Lower lobe of right lung (tissue), 2 donors: Measurements from ENCODE around the gene C20orf204. TPM values are rescaled to one million over a fixed set of nuclear protein-coding genes. Genes with fewer than 3 reads are reported as not detected.

ENCODE experiments used
- ATAC-seq, 2 donors: fragments of 200-7000 bp; cut with Tn5 transposase; one replicate each; pipeline ENCODE4 v1.9.1; 2020 to 2022; ENCODE audit warnings: mild to moderate bottlenecking in 2 of 2, moderate library complexity in 2 of 2
- DNase-seq: peaks from one replicate; pipeline ENCODE4 v3.0.0-alpha.2; 2020
- H3K27ac ChIP-seq: fragments of 200-600 bp; one replicate; pipeline ENCODE4 v1.8.0; 2022
- H3K27me3 ChIP-seq: fragments of 200-600 bp; one replicate; pipeline ENCODE4 v1.8.0; 2022; ENCODE audit warnings: low read depth
- H3K36me3 ChIP-seq: fragments of 200-600 bp; one replicate; pipeline ENCODE4 v1.8.0; 2022; ENCODE audit warnings: mild to moderate bottlenecking
- H3K4me1 ChIP-seq: fragments of 200-600 bp; one replicate; pipeline ENCODE4 v1.8.0; 2022
- H3K4me3 ChIP-seq: fragments of 200-600 bp; one replicate; pipeline ENCODE4 v1.8.0; 2022; ENCODE audit warnings: mild to moderate bottlenecking
- H3K9me3 ChIP-seq: fragments of 200-600 bp; one replicate; pipeline ENCODE4 v1.8.0; 2022
- CTCF ChIP-seq: fragments of 200-600 bp; IDR thresholded peaks from one replicate; pipeline ENCODE4 v1.8.0; 2022; ENCODE audit warnings: antibody characterized with exemption, mild to moderate bottlenecking
- intact Hi-C: fragments of 100-400 bp; cut with DNase I; formaldehyde crosslinking; loops from one replicate; pipeline ENCODE4 v1.11.0; 2022
- total RNA-seq: library from RNA; stranded (reverse); fragmentation: NEBNext Ultra II Directional; extraction: Animal tissue kit (Norgen Biotek cat#: 25700); gene quantifications from one replicate; pipeline ENCODE4 v1.2.1, GENCODE V29; 2021
- donor health status: DM: no; HTN: yes; CAD: no; lungs with severe emphysema.

C20orf204 gene
- total RNA-seq, 1 donor from 2014 or later: 1.2 TPM

- Histone ChIP-seq H3K27ac (no peak overlapping the region), H3K36me3 (peaks cover 25% of the 10 kb centered on the region), H3K4me3 (no peak overlapping the region), H3K4me1 (peaks cover 17% of the 10 kb centered on the region), H3K27me3 (no peaks in the 10 kb centered on the region), H3K9me3 (no peaks in the 10 kb centered on the region)
- TF ChIP-seq CTCF: no peak
- ATAC-seq: no peak
- intact Hi-C loops: no loop called here
- no peak for DNase-seq
Observed at GRCh38 chr20:64069209-64069613, 33.2 kb downstream of the C20orf204 start.

- peak in 1 of 2 donors; percentile 4 for ATAC-seq
- H3K4me3 ChIP-seq: no peak overlapping the region
- H3K27ac ChIP-seq: no peak overlapping the region
- peak; percentile 63 for DNase-seq
- intact Hi-C loops: no loop called here
- H3K4me1 ChIP-seq: peaks cover 12% of the 10 kb centered on the region
- no peaks in the 10 kb centered on the region for H3K9me3 ChIP-seq
- peak; percentile 74 for TF ChIP-seq CTCF
- H3K36me3 ChIP-seq: peaks cover 30% of the 10 kb centered on the region
- H3K27me3 ChIP-seq: no peaks in the 10 kb centered on the region
Observed at GRCh38 chr20:64069614-64070243, 33.7 kb downstream of the C20orf204 start.

- no peak for TF ChIP-seq CTCF
- peaks cover 12% of the 10 kb centered on the region for H3K4me1 ChIP-seq
- no peaks in the 10 kb centered on the region for H3K9me3 ChIP-seq
- no peak overlapping the region for H3K27ac ChIP-seq
- no peak overlapping the region for H3K4me3 ChIP-seq
- ATAC-seq (no peak), DNase-seq (peak; percentile 50)
- peaks cover 37% of the 10 kb centered on the region for H3K36me3 ChIP-seq
- intact Hi-C loops: no loop called here
- H3K27me3 ChIP-seq: no peaks in the 10 kb centered on the region
Observed at GRCh38 chr20:64070244-64070993, 34.4 kb downstream of the C20orf204 start.

- DNase-seq: no peak
Observed at GRCh38 chr20:64071341-64072332, 35.7 kb downstream of the C20orf204 start.

More at GRCh38 chr20:64071341-64072332, 35.7 kb downstream of the C20orf204 start:
- H3K9me3 ChIP-seq: no peaks in the 10 kb centered on the region
- H3K4me3 ChIP-seq: no peak overlapping the region
- H3K27me3 ChIP-seq: no peaks in the 10 kb centered on the region
- no peak for TF ChIP-seq CTCF
- H3K27ac ChIP-seq: no peak overlapping the region
- no peak for ATAC-seq
- peaks cover 11% of the 10 kb centered on the region for H3K4me1 ChIP-seq
- H3K36me3 ChIP-seq: peaks cover 45% of the 10 kb centered on the region
- intact Hi-C loops: no loop called here
